K562 (cell line): ENCODE measurements around the gene KCTD7. TPM values are rescaled to one million over a fixed set of nuclear protein-coding genes. Genes with fewer than 3 reads are reported as not detected.

ENCODE experiments used
- ARNT ChIP-seq, 2 experiments: fragments of 450-650 bp; IDR thresholded peaks; 2 replicates each; pipeline ENCODE4 v1.6.1; 2016; ENCODE audit warnings: mild to moderate bottlenecking in 1 of 2
- BCOR ChIP-seq: fragments of 450-650 bp; IDR thresholded peaks from 2 replicates; pipeline ENCODE4 v1.6.1; 2016
- CAMTA2 ChIP-seq: fragments of 250-450 bp; sonication (Bioruptor Pico); conservative IDR thresholded peaks from 2 replicates; pipeline ENCODE4 v1.5.1; 2022
- CBFB ChIP-seq: sonication (generic); formaldehyde crosslinking; IDR thresholded peaks from 2 replicates; pipeline ENCODE4 v1.4.0; 2020; ENCODE audit warnings: mild to moderate bottlenecking, missing genetic modification reagents
- HMG20B ChIP-seq: fragments of 250-450 bp; sonication (Bioruptor Pico); IDR thresholded peaks from 2 replicates; pipeline ENCODE4 v1.5.0; 2021; ENCODE audit warnings: mild to moderate bottlenecking
- JUN ChIP-seq, 2 experiments: sonication (generic) in 1 of 2; formaldehyde crosslinking in 1 of 2; IDR thresholded peaks; 2 replicates each; pipeline versions ENCODE4 v1.6.1 to v1.8.0; 2012 to 2022; ENCODE audit warnings: borderline replicate concordance in 2 of 2, mild to moderate bottlenecking in 2 of 2, improper control_type of control experiment in 1 of 2, low read depth in 1 of 2, low read length in 1 of 2, missing genetic modification reagents in 1 of 2
- KDM2B ChIP-seq: fragments of 250-450 bp; sonication (Bioruptor Pico); IDR thresholded peaks from 2 replicates; pipeline ENCODE4 v1.8.0; 2021; ENCODE audit warnings: mild to moderate bottlenecking, moderate library complexity
- KLF10 ChIP-seq: fragments of 250-450 bp; sonication (Bioruptor Pico); IDR thresholded peaks from 2 replicates; pipeline ENCODE4 v1.6.1; 2021; ENCODE audit warnings: matching md5 sums
- MAFF ChIP-seq: IDR thresholded peaks from 2 replicates; pipeline ENCODE4 v1.6.1; 2012; ENCODE audit warnings: low read length, improper control_type of control experiment
- MIER1 ChIP-seq: fragments of 450-650 bp; IDR thresholded peaks from 2 replicates; pipeline ENCODE4 v1.6.1; 2016; ENCODE audit warnings: antibody characterized with exemption, mild to moderate bottlenecking, low read depth
- MYC ChIP-seq, 2 experiments: fragments of 250-450 bp in 1 of 2; sonication (Bioruptor Pico) in 1 of 2; IDR thresholded peaks; 2 replicates each; pipeline versions ENCODE4 v1.5.1 to v1.6.1; 2012 to 2021; ENCODE audit warnings: low read depth in 2 of 2, borderline replicate concordance in 1 of 2, improper control_type of control experiment in 1 of 2, low read length in 1 of 2, mild to moderate bottlenecking in 1 of 2, moderate library complexity in 1 of 2
- NCOA2 ChIP-seq, 2 experiments: fragments of 450-650 bp; IDR thresholded peaks; 2 replicates each; pipeline ENCODE4 v1.6.1; 2018; ENCODE audit warnings: mild to moderate bottlenecking in 2 of 2, moderate library complexity in 1 of 2; ENCODE audit not compliant: partially characterized antibody in 2 of 2
- SP1 ChIP-seq: sonication (generic); formaldehyde crosslinking; IDR thresholded peaks from 2 replicates; pipeline ENCODE4 v1.8.1; 2022; ENCODE audit warnings: mild to moderate bottlenecking, missing genetic modification reagents
- THRB ChIP-seq: fragments of 450-650 bp; formaldehyde crosslinking; conservative IDR thresholded peaks from 2 replicates; pipeline ENCODE4 v1.4.0; 2022; ENCODE audit warnings: mild to moderate bottlenecking, missing genetic modification characterization
- ZMIZ1 ChIP-seq, 2 experiments: fragments of 150-350 bp in 1 of 2; IDR thresholded peaks; 2 replicates each; pipeline ENCODE4 v1.6.1; 2012 to 2016; ENCODE audit warnings: low read depth in 2 of 2, low read length in 2 of 2, mild to moderate bottlenecking in 1 of 2, moderate library complexity in 1 of 2
- ZNF212 ChIP-seq: fragments of 450-650 bp; formaldehyde crosslinking; IDR thresholded peaks from 2 replicates; pipeline ENCODE4 v1.4.0; 2020; ENCODE audit warnings: mild to moderate bottlenecking
- ZNF232 ChIP-seq: sonication (generic); formaldehyde crosslinking; IDR thresholded peaks from 2 replicates; pipeline ENCODE4 v1.8.0; 2022; ENCODE audit warnings: mild to moderate bottlenecking, missing genetic modification reagents
- ZNF277 ChIP-seq: fragments of 250-450 bp; sonication (Bioruptor Pico); IDR thresholded peaks from 2 replicates; pipeline ENCODE4 v1.8.0; 2022; ENCODE audit warnings: inconsistent platforms, mild to moderate bottlenecking, moderate library complexity, borderline replicate concordance
- ZNF444 ChIP-seq: fragments of 250-450 bp; sonication (Bioruptor Pico); IDR thresholded peaks from 2 replicates; pipeline ENCODE4 v1.4.0; 2020; ENCODE audit warnings: mild to moderate bottlenecking, moderate library complexity
- ZSCAN29 ChIP-seq: fragments of 450-650 bp; IDR thresholded peaks from 2 replicates; pipeline ENCODE4 v1.6.1; 2017
- polyA plus RNA-seq, 8 experiments: library from polyadenylated mRNA; depleted of rRNA in 4 of 8; stranded (reverse) in 5 of 8; unstranded in 3 of 8; fragments of >200 nt; fragmentation: Nextera tagmentation in 2 of 8; fragmentation: Illumina TruSeq in 1 of 8; extraction: Ambion mirVana in 2 of 8; extraction: Trizol in 1 of 8; gene quantifications; 2 replicates each; pipeline versions ENCODE4 v1.2.1 to v1.2.3, GENCODE V29; 2011 to 2014; ENCODE audit warnings: inconsistent platforms in 1 of 8, missing spikeins in 1 of 8
- total RNA-seq, 7 experiments: library from RNA; depleted of rRNA in 6 of 7; stranded (reverse); fragments of >200 nt in 6 of 7; fragmentation: Illumina TruSeq in 2 of 7; extraction: Trizol in 2 of 7; gene quantifications; 2 replicates each; pipeline versions ENCODE4 v1.2.1 to v1.2.3, GENCODE V29; 2011 to 2021; ENCODE audit warnings: low replicate concordance in 1 of 7
- TF ChIP-seq, protein P1 (sequence below): IDR thresholded peaks from 2 replicates; pipeline ENCODE4 v1.6.1; 2011; ENCODE audit warnings: borderline replicate concordance, low read depth, mild to moderate bottlenecking, moderate library complexity, low read length; ENCODE audit not compliant: insufficient read depth, poor library complexity, severe bottlenecking

Gene KCTD7
- total and polyA plus RNA-seq, 9 of the 15 experiments (the other 6 are each of a cell fraction or from before 2014, with no cell fraction given): 1.5 to 26.0 (median 9.0) TPM

DNA sequence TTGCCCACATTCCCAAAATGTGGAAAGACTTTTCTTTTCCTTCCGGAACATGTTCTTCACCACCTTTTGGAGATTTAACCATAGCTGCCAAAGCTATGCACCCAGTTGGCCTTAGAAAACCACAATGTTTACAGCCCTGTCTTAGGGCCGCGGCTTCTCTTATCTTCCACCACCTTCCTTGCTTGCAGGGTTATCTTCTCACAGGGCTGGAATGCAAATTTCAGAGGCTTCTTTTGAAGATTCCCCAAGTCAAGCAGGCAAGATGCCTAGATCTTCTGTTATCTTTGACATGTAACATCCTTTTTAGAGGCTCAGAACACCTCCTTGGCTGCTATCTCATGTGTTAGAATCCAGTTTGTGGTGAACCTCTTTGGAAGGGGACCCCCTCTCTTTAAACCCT is 11.1 kb downstream of the KCTD7 start (continued):
- TF ChIP-seq MYC (IDR thresholded peaks at IDR 0.05; ENCODE audit: low read depth, low read length): peak; percentile 70; the same call in 1 of the 2 replicates
- no peak for TF ChIP-seq MYC (CRISPR knock-in tag; IDR thresholded peaks at IDR 0.05; ENCODE audit: borderline replicate concordance, low read depth)
- TF ChIP-seq HMG20B: no peak
- peak in 1 of 2 experiments; percentile 89; a peak in 2 of 4 replicates for TF ChIP-seq ZMIZ1 (IDR thresholded peaks at IDR 0.05; ENCODE audit: low read depth in 2 of 2, low read length in 2 of 2)
- peak; percentile 49; the same call in 1 of the 2 replicates for TF ChIP-seq JUN (IDR thresholded peaks at IDR 0.05; ENCODE audit: borderline replicate concordance, low read depth, low read length)
- no peak for TF ChIP-seq JUN (CRISPR knock-in tag; IDR thresholded peaks at IDR 0.05; ENCODE audit: borderline replicate concordance)
- TF ChIP-seq MAFF: peak; percentile 40; the same call in 1 of the 2 replicates
- peak; percentile 66; the same call in 1 of the 2 replicates for TF ChIP-seq CBFB (CRISPR knock-in tag)
- TF ChIP-seq SP1 (CRISPR knock-in tag): peak; percentile 37; the same call in 1 of the 2 replicates
- no peak for TF ChIP-seq CAMTA2 (CRISPR knock-in tag)
- no peak for TF ChIP-seq MIER1
- no peak for TF ChIP-seq ZNF444 (CRISPR knock-in tag)
- no peak for TF ChIP-seq ZNF232
- no peak for TF ChIP-seq THRB
- no peak for TF ChIP-seq KLF10 (CRISPR knock-in tag)
- TF ChIP-seq ZSCAN29: no peak
- TF ChIP-seq ZNF277 (CRISPR knock-in tag): no peak
- TF ChIP-seq ZNF212 (CRISPR knock-in tag): no peak
- no peak for TF ChIP-seq KDM2B (CRISPR knock-in tag)
- TF ChIP-seq ARNT (IDR thresholded peaks at IDR 0.05): peak; percentile 83 to 92
- TF ChIP-seq NCOA2 (IDR thresholded peaks at IDR 0.05; ENCODE audit: partially characterized antibody in 2 of 2): no peak
- TF ChIP-seq BCOR: peak; percentile 91
- TF ChIP-seq, protein P1, sequence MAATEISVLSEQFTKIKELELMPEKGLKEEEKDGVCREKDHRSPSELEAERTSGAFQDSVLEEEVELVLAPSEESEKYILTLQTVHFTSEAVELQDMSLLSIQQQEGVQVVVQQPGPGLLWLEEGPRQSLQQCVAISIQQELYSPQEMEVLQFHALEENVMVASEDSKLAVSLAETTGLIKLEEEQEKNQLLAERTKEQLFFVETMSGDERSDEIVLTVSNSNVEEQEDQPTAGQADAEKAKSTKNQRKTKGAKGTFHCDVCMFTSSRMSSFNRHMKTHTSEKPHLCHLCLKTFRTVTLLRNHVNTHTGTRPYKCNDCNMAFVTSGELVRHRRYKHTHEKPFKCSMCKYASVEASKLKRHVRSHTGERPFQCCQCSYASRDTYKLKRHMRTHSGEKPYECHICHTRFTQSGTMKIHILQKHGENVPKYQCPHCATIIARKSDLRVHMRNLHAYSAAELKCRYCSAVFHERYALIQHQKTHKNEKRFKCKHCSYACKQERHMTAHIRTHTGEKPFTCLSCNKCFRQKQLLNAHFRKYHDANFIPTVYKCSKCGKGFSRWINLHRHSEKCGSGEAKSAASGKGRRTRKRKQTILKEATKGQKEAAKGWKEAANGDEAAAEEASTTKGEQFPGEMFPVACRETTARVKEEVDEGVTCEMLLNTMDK: no peak
